ENCODE data around the gene MTMR2.

DNA sequence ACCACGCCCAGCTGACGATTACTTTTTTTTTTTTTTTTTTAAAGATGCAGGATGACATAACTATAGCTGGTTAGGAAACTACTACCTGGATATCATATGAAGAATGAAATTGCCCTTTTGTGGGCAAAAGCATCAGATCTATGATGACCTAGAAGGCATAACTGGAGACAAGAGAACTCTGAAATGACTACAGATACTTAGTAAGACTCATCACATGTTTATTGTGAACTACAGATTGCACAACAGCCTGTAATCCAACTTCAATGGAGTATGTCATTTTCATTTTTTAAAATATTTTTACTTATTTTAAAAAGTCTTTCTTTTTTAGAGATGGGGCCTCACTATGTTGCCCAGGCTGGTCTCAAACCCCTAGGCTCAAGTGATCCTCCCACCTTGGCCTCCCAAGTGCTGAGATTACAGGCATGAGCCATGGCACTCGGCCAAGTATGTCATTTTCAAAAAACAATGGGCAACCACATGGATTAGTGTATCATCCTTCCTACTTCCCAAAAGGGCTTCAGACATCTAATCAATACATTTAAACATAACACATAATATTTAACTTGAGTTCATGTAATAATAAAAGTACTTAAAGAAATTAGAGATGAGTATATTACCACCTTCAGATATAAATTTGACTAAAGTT lies 3.3 kb downstream of the MTMR2 start:
- TF ChIP-seq YY1 (IDR thresholded peaks at IDR 0.05; ENCODE audit: insufficient read depth, insufficient read length) (no peak), SUZ12 (IDR thresholded peaks at IDR 0.05; ENCODE audit: extremely low read depth, insufficient read depth, insufficient read length) (no peak)
